ENCODE measurements around the gene NXPH2. TPM values are rescaled to one million over a fixed set of nuclear protein-coding genes. Genes with fewer than 3 reads are reported as not detected.

The NXPH2 gene
- total RNA-seq, 1 experiment from 2014 or later, result 1.8 TPM

DNA sequence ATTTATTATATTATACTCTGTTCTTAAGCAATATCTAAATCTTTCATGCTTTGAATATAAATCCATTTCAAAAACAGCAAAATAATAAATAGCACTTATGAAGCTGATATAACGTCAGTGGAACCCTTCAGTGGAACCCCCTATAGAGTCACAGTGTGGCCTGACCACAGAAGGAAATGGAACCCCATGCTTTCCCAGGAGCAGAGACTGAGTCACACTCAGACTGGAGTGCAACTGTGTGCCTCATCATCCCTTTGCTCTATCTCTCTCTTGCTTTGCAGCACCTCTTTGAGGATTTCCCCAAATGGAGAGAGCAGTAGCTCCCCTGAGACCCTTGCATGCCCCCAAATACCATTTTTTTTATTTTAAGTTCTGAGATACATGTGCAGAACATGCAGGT is 13.1 kb downstream of the NXPH2 start:
- H2AK5ac ChIP-seq (ENCODE audit: insufficient read length, low read length), result no peak overlapping the region
- H3K4me1 ChIP-seq (ENCODE audit: insufficient read depth, low read length), result peaks cover 8% of the 10 kb centered on the region; the same call in 1 of the 2 replicates
- H3T11ph ChIP-seq (ENCODE audit: low read length), result no peak overlapping the region
- H4K20me1 ChIP-seq (ENCODE audit: control insufficient read depth, insufficient read depth, insufficient read length), result no peaks in the 10 kb centered on the region
- H3K9me3 ChIP-seq (ENCODE audit: control insufficient read depth, low read depth, low read length), result no peaks in the 10 kb centered on the region
- no peak overlapping the region for H3K4ac ChIP-seq (ENCODE audit: low read depth, low read length)
- H3K18ac ChIP-seq (ENCODE audit: insufficient read length, low read depth, low read length), result no peak overlapping the region
- no peak overlapping the region for H4K91ac ChIP-seq (ENCODE audit: insufficient read length, low read depth, low read length)
- no CpG with 5 or more reads among the region's 1 CpG for WGBS (ENCODE audit: extremely low coverage, insufficient read length, low lambda C conversion rate)
- H4K8ac ChIP-seq (replicated peaks; ENCODE audit: insufficient read length, low read depth, low read length), result no peak overlapping the region
- DNase-seq, result no peak
- no peak overlapping the region for H2BK12ac ChIP-seq (ENCODE audit: insufficient read length, low read depth, low read length)
- H3K4me1 Mint-ChIP-seq, result peaks cover 13 to 26% of the 10 kb centered on the region in 2 experiments
- no peak overlapping the region for H2BK120ac ChIP-seq (ENCODE audit: low read depth, low read length, poor library complexity, severe bottlenecking)
- H3K9ac ChIP-seq (ENCODE audit: extremely low read depth, insufficient read length, low read length), result no peak overlapping the region
- no peak overlapping the region for H3K4me2 ChIP-seq (ENCODE audit: insufficient read depth, insufficient read length, low read length)
- no peaks in the 10 kb centered on the region for H3K23me2 ChIP-seq (ENCODE audit: insufficient read length, low read depth, low read length, poor library complexity, severe bottlenecking)
- H2BK5ac ChIP-seq (ENCODE audit: insufficient read length, low read length), result no peak overlapping the region
- H3K36me3 Mint-ChIP-seq (ENCODE audit: insufficient read depth in 1 of 3, low read depth in 3 of 3), result no peaks in the 10 kb centered on the region
- no peaks in the 10 kb centered on the region for H3K79me2 ChIP-seq (ENCODE audit: insufficient read depth, low read length)
- no peaks in the 10 kb centered on the region for H3K9me3 Mint-ChIP-seq
- no peak overlapping the region for H3K14ac ChIP-seq (ENCODE audit: insufficient read depth, low read length)
- no peak overlapping the region for H2BK20ac ChIP-seq (ENCODE audit: low read depth, low read length, poor library complexity, severe bottlenecking)
- H3K4me3 Mint-ChIP-seq, result no peak overlapping the region
- H3K27ac ChIP-seq (ENCODE audit: insufficient read length, low read depth, low read length), result no peak overlapping the region
- no peak overlapping the region for H3K23ac ChIP-seq (ENCODE audit: insufficient read length, low read depth, low read length)
- no peaks in the 10 kb centered on the region for H3K27me3 ChIP-seq (ENCODE audit: insufficient read depth, low read length)
- H3K56ac ChIP-seq (ENCODE audit: insufficient read length, low read depth, low read length), result no peak overlapping the region
- H3K27ac Mint-ChIP-seq, result no peak overlapping the region
- no peaks in the 10 kb centered on the region for H3K79me1 ChIP-seq (ENCODE audit: insufficient read depth, low read depth, low read length, poor library complexity, severe bottlenecking)
- H2AFZ ChIP-seq (ENCODE audit: low read length), result no peak overlapping the region
- no peaks in the 10 kb centered on the region for H3K27me3 Mint-ChIP-seq (ENCODE audit: low read depth)
- no peak overlapping the region for H2BK15ac ChIP-seq (ENCODE audit: low read depth, low read length)
- no peak for TF ChIP-seq CTCF (conservative IDR thresholded peaks at IDR 0.05)
- no peak overlapping the region for H4K5ac ChIP-seq (ENCODE audit: insufficient read length, low read depth, low read length)
